GM12892 (cell line): ENCODE measurements around the gene PEPD.

Experiments
- POLR2A ChIP-seq: IDR thresholded peaks from 2 replicates; pipeline ENCODE4 v1.6.1; 2011; ENCODE audit warnings: low read depth, low read length, control low read depth
- POLR2AphosphoS5 ChIP-seq: IDR thresholded peaks from 2 replicates; pipeline ENCODE4 v1.6.1; 2011; ENCODE audit warnings: low read depth, low read length, control low read depth

GRCh38 chr19:33379151-33379829 lies 142.3 kb downstream of the PEPD start:
- TF ChIP-seq POLR2A: no peak
- no peak for TF ChIP-seq POLR2AphosphoS5
